Activated T-helper 9 cell treated with anti-CD3 and anti-CD28 coated beads, Interleukin-2, amount 50 U/mL, for 16 hours (primary cell): ENCODE measurements around the gene PPIC.

Source experiments
- DNase-seq: peaks from one replicate; pipeline ENCODE4 v3.0.0-alpha.2; 2020; ENCODE audit warnings: low read depth

PPIC gene

GRCh38 chr5:123036391-123037103, at the start of gene PPIC:
Gene PPIC, minus strand, starts transcription at chr5:123036725. Its CDS starts 100 bp downstream, at chr5:123036625.
- no peak for DNase-seq

GRCh38 chr5:123085638-123086286, 49.2 kb upstream of the PPIC start:
- DNase-seq, result no peak

- no peak for DNase-seq
Observed at GRCh38 chr5:123084730-123085605, 48.4 kb upstream of the PPIC start.

GRCh38 chr5:123083298-123083697, 46.8 kb upstream of the PPIC start:
- DNase-seq, result no peak

GRCh38 chr5:123080215-123080614, 43.7 kb upstream of the PPIC start:
- DNase-seq, result no peak

- DNase-seq, result no peak
Observed at GRCh38 chr5:123075521-123076163, 39.1 kb upstream of the PPIC start.

- DNase-seq, result no peak
Observed at GRCh38 chr5:123068368-123068938, 31.9 kb upstream of the PPIC start.

- no peak for DNase-seq
Observed at GRCh38 chr5:123066016-123066415, 29.5 kb upstream of the PPIC start.

- no peak for DNase-seq
Observed at GRCh38 chr5:123059455-123059854, 22.9 kb upstream of the PPIC start.

- DNase-seq, result no peak
Observed at GRCh38 chr5:123051206-123051605, 14.7 kb upstream of the PPIC start.

GRCh38 chr5:123047706-123048105, 11.2 kb upstream of the PPIC start:
- no peak for DNase-seq

GRCh38 chr5:123046222-123046621, 9.7 kb upstream of the PPIC start:
- DNase-seq, result no peak

GRCh38 chr5:123044926-123045617, 8.5 kb upstream of the PPIC start:
- no peak for DNase-seq

- no peak for DNase-seq
Observed at GRCh38 chr5:123039673-123040072, 3.1 kb upstream of the PPIC start.

GRCh38 chr5:123037104-123037418, 536 bp upstream of the PPIC start:
- DNase-seq, result no peak

- no peak for DNase-seq
Observed at GRCh38 chr5:123035918-123036390, 571 bp downstream of the PPIC start.

GRCh38 chr5:123035360-123035917, 1.1 kb downstream of the PPIC start:
- DNase-seq, result no peak

- DNase-seq, result no peak
Observed at GRCh38 chr5:123033157-123033671, 3.3 kb downstream of the PPIC start.

GRCh38 chr5:123028222-123028621, 8.3 kb downstream of the PPIC start:
- no peak for DNase-seq

- no peak for DNase-seq
Observed at GRCh38 chr5:123014689-123015088, 21.8 kb downstream of the PPIC start.

GRCh38 chr5:123012321-123012720, 24.2 kb downstream of the PPIC start:
- no peak for DNase-seq
